Pulmonary artery endothelial cell (primary cell): Measurements from ENCODE around the gene EDEM1. TPM values are rescaled to one million over a fixed set of nuclear protein-coding genes. Genes with fewer than 3 reads are reported as not detected.
"Not testable (repeated sequence)": the region's sequence is repeated elsewhere in the genome, so short reads cannot be mapped to it uniquely, and the experiment has no call there.

Experiments used
- DNase-seq: peaks from one replicate; pipeline ENCODE4 v3.0.0-alpha.2; 2011; ENCODE audit warnings: low read depth, low spot score
- total RNA-seq: library from RNA; depleted of rRNA; stranded (reverse); fragments of >200 nt; gene quantifications from 2 replicates; pipeline ENCODE4 v1.2.3, GENCODE V29; 2014

The EDEM1 gene
- total RNA-seq, 1 donor from 2014 or later: 26.2 TPM

GRCh38 chr3:5231487-5231886 is 44.0 kb downstream of the EDEM1 start:
- DNase-seq: no peak

DNA sequence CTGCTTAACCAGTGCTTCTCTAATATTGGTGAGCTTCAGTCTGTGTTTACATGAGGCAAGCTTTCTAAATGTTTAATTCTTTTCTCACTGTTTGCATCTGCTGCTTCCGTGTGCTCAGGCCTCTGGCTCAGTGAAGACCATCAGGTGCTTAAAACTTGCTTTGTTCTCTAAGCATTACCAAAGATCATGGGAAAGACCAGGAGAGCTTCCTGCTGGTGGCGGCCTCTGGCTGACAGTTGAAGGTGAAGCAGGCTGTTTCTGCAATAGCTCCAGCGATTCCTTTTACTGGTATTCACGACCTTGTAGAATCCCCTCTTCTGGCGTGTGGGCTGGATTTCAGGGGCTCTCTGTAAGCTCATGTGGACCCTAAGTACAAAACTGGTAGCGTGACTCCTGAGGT is 45.1 kb downstream of the EDEM1 start:
- DNase-seq: no peak

- no peak for DNase-seq
Observed at GRCh38 chr3:5233026-5233425, 45.5 kb downstream of the EDEM1 start.

GRCh38 chr3:5235655-5236054 is 48.1 kb downstream of the EDEM1 start:
- no peak for DNase-seq

GRCh38 chr3:5238545-5238944 is 51.0 kb downstream of the EDEM1 start:
- DNase-seq: no peak

DNA sequence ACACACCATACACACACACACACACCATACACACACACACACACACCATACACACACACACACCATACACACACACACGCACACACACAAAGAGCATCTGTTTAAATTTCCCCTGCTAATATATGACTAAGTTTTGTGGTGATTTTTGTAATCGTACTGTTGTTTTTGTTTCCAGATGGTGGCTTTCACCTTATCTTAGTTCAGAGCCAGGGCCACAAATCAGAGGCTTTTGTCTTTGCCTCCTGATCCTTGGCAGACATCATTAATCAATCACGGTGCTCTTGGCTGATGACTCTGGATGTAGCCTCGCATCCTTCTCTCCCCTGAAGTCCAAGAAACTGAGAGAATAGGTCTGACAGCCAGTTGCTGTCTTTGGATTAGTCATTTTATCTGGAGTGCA is 52.1 kb downstream of the EDEM1 start:
- no peak for DNase-seq

DNA sequence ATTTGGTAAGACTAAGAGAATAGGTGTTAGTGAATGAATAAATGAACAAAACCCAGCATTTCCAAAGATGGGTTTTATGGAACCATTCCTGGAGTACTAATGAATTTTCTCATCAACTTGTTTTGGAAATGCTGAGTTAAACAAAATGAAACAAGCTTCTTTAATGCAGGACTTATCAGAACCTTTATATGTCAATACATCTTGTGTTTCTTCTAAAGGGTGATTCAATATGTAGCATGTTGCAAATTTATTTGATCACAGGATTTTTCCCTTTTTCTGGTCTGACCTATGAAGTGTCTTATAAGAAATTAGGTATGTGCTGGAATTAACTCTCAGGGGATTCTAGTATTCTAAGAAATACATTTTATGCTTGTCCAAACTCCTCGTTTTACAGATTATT is 53.2 kb downstream of the EDEM1 start:
- DNase-seq: no peak

DNA sequence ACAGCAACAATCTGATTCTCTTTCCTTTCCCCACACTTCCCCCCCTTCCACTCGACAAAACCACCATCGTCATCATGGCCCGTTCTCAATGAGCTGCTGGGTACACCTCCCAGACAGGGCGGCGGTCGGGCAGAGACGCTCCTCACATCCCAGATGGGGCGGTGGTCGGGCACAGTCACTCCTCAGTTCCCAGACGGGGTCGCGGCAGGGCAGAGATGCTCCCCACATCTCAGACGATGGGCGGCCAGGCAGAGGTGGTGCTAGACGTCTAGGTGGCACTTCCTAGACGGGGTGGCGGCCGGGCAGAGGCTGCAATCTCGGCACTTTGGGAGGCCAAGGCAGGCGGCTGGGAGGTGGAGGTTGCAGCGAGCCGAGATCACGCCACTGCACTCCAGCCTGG is 55.3 kb downstream of the EDEM1 start:
- not testable (repeated sequence) for DNase-seq

DNA sequence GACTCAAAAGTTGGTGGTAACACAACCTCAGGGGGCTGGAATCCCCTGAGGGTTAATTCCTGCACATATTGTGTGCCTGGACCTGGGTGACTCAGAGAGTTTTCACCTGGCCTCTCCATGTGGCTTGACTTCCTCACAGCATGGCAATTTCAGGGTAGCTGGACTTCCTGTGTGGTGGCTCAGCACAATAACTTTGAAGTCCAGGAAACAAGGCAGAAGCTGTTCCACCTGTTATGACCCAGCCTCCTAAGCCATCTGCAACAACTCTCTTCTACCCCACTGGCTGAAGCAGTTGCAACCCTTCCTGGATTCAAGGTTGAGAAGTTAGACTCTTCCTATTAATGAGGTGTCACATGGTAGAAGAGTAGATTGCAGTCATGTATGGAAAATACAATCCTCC is 58.4 kb downstream of the EDEM1 start:
- DNase-seq: no peak

GRCh38 chr3:5248822-5249221 is 61.3 kb downstream of the EDEM1 start:
- DNase-seq: no peak

DNA sequence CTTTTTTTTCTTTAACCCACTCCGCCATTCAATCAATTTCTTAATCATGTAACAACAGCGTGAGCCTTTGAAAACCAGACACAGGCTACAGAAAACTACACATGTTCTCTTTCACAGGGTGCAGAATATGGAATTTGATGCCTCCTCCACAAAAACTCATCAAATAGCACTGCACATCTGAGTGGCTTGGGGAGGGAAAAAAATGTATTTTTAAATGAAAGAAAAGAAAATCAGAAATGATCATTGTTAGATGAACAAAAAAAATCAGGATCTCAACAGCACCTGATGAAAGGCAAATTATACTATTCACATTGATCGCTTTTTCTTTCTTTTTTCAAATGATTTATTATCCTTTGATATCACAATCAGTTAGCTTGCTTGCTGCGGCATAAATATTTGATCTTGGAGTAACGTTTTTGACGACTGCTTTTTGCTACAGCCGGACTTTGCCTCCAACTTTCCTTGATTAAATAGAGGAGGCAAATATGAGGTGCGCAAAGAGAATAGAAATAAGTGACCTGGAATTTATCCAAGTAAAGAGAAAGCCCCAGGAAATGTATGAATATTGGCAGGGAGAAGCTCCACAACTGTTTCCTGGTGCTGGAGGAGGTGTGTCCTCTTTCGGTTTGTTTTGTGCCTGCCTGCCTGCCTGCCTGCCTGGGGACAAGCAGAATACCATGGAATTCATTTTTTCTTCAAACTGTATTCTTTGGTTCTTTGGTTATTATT is 63.1 kb downstream of the EDEM1 start:
- no peak for DNase-seq

DNA sequence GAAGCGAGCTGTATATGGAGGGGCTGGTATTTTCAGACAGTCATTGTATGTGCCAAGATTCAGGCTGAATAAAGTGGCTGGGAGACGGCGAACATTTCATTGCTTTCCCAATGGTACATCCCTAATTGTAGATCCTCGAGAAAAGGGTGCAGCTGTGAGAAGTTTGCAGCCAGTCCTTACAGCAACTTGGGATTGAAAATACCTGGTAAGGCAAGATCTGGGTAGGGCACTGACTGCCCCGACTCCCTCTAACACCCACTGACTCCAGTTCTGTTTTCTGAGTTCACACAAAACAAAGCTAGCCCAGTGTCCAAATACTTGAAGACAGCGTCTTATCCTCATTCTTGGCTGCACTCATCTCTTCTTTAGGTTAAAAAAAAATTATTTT is 63.7 kb downstream of the EDEM1 start:
- DNase-seq: no peak

- DNase-seq: no peak
Observed at GRCh38 chr3:5252131-5252530, 64.6 kb downstream of the EDEM1 start.

DNA sequence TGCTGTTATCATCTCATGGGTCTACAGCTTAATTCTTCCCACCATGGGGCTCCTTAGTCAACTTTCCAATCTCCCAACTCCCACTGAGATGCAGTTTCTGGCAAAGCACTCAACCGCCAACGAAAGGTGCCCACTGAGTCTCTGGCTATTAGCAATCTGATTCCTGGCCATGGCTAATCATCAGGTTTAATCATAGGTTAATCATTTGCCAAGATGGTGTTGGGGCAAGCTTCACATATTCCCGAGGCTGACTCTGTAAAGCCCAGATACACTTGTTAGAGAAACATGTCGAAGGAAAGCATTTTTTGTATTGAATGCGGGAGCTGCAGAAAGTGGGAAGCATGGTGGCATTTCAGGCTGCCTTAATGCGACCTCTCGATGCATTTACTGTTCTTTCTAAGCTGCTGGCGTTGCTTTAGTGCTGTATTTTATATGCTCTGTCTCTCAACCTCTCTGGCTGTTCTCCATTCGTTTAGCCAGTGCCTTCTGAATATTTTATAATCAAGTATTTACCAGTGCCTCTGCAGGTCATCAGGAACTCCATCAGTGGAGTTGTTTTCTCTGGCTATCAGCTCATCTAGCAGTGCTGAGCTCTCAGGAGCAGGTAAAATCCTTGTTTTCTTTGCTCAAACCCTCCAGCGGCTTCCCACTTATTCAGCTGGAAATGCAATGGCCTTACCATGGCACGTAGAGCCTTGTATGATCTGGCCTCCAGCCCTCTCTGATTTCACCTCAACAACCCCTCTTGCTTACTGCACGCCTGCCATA is 67.0 kb downstream of the EDEM1 start:
- DNase-seq: no peak

- DNase-seq: no peak
Observed at GRCh38 chr3:5255404-5256344, 68.2 kb downstream of the EDEM1 start.

GRCh38 chr3:5258526-5258925 is 71.0 kb downstream of the EDEM1 start:
- DNase-seq: no peak

GRCh38 chr3:5260992-5261501 is 73.5 kb downstream of the EDEM1 start:
- DNase-seq: no peak

GRCh38 chr3:5262507-5262906 is 75.0 kb downstream of the EDEM1 start:
- no peak for DNase-seq

GRCh38 chr3:5264093-5264600 is 76.6 kb downstream of the EDEM1 start:
- DNase-seq: no peak

DNA sequence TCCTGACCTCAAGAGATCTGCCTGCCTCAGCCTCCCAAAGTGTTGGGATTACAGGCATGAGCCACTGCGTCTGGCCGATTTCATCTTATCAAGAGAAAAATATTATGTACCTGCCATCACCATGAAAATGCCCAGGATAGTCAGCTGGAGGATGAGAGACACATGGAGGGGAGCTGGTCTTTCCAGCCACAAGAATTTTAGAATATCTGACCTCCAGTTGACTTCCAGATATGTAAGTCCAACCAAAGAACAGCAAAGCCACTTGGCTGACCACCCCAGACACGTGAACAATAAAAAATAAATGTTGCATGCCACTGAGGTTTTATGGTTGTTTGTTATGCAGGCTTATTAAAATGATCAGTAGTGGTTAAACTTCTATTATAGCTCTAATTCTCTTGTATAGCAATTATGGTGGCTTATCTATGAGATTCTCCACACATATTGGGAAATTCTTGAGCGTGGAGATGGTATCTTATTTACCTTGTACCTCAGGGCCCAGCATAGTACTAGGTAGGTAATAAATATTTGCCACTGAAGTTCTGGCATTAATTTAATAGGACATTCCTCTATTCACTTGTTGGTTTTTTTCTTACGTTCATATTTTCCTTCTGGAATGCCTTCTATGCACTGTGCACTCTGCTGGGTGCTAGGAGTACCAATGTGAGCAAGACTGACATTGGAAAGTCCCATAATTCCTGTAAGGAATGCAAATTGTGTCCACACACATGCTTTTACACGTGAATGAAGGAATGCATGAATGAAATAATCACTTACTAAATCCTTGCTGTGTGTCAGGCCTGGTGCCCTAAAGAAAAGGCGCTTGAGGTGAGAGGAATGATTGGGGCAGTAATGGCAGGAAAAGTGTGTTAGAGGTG is 77.6 kb downstream of the EDEM1 start:
- no peak for DNase-seq

GRCh38 chr3:5267252-5267651 is 79.7 kb downstream of the EDEM1 start:
- DNase-seq: no peak
